Activated CD4-positive, alpha-beta T cell treated with anti-CD3 and anti-CD28 coated beads, Interleukin-2, amount 50 U/mL, for 4 hours (primary cell): Measurements from ENCODE around the gene C11orf68.

Source experiments
- DNase-seq, 2 experiments: peaks; one replicate each; pipeline ENCODE4 v3.0.0-alpha.2; 2020

Gene C11orf68

DNA sequence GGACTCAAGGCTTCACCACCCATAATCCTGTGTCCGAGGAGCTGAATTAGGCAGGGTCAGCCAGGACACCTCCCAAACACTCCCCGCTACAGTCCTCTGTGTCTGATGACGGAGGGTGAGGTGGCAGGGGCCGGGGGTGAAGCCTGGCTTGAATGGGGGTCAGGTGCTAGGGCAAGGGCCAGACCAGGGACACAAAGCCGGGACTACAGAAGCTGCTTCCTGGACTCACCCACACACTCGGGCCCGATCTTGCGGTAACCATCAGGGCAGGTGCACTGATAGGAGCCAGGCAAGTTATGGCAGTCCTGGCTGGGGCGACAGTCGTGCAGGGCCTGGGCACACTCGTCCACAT lies 48.6 kb downstream of the C11orf68 start:
- no peak for DNase-seq

DNA sequence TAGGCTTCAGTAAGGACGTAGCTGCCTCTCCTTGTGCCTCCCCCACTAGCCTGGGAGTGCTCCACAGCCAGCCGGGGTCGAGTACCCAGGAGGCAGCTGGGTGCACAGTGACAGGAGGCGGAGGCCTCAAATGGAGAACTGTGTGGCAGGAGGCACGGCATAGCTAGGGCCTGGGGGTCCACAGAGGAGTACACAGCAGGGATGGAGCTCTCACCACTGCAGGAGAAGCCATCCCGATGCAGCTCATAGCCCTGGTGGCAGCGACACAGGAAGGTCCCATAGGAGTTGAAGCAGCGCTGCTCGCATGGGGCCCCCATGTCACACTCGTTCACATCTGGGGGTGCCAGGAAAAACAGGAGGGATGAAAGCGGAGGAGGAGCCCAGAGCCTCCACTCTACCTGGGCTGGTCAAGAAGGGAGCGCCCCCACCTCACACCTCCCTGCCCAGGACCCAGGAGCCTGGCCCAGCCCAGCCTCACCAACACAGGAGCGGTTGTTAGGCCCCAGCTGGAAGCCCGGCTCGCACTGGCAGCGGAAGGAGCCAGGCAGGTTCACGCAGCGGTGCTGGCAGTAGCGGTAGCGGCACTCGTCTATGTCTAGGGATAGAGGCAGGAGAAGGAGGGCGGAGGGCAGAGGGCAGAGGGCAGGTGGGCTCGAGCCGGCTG lies 49.1 kb downstream of the C11orf68 start:
- DNase-seq, result no peak

DNA sequence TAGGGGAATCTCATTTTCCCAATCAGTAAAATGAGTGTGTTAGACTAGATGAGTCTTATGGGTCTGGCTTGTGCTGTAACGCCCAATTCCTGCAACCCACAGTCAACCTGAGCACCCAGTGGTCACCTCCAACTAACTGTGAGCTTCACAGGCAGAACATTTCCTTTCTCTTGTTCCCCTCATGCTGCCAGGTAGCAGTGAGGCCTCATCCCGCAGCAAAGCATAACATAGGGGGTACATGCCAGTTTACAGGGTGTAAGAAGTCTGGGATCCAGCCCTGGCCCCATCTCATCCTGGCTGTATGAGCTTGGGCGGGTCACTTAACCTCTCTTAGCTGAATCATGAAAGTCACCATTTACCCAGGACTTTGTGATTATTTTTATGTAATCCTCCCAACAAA lies 50.0 kb downstream of the C11orf68 start:
- DNase-seq, result no peak

DNA sequence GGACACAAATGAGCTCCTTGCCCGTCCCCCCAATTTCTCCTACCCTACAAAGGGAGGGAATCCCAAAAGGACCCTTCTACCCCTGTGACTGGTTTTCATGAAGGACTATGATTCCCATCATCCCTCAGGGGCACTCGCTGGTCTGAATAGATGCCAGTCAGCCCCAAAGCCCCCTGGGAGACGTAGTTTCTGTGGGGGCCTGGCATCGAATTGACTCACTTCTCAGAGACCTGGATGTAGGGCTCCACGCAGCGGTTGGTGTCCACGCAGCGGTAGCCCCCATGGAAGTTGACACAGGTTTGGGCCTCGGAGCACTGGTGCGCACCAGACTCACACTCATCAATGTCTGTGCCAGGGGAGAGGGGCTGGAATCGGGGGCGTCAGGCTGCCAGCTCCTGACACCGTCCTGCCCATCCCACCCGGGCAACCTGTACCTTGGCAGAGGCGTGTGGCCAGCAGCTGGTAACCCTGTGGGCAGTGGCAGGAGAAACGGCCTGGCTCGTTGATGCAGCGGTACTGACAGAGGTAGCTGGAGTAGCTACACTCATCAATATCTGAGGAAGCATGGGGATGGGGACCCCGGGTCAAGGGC lies 50.7 kb downstream of the C11orf68 start:
- no peak for DNase-seq

DNA sequence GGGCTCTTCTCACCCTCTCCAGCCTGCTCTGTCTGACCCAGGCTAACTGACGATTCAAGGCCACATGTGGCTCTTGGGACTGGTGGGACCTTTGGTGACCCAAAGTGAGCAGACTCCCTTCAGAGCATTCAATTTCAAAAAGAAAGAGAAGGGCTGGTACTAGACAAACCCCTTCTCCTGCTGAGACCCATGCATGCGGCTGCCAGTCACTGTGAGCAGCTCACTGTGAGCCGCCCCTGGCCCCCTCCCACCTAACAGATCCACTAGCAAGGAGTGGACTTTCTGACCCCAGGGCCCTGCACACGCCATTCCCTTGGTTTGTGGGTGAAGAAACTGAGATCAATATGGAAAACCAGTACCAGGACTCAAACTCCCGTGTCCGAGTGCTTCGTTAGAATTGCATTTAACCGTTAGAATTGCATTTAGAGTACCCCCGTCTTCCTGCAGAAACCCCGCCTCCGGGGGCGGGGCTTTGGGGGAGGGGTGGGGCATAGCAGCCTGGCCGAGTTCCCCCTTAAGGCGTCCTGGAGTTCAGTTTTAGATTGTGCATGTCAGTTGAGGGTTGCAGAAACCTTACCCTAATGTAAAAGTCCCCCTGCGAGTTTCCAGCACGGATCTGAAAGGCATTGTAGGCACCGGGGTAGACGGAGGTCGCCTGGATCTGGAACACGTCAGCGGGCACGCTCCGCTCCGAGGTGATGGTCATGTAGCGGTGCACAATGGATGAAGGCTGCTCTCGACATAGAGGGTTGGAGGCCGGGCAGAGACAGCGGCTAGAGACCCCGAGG lies 51.4 kb downstream of the C11orf68 start:
- no peak for DNase-seq
